HepG2 (cell line): ENCODE results near the gene MRFAP1L1. TPM values are rescaled to one million over a fixed set of nuclear protein-coding genes. Genes with fewer than 3 reads are reported as not detected.

Source experiments
- BCL6 ChIP-seq: IDR thresholded peaks from 2 replicates; pipeline ENCODE4 v1.6.1; 2016; ENCODE audit warnings: missing genetic modification reagents, missing compliant biosample characterization
- ELF1 ChIP-seq: sonication (generic); formaldehyde crosslinking; IDR thresholded peaks from 2 replicates; pipeline ENCODE4 v1.4.0; 2020; ENCODE audit warnings: missing genetic modification reagents
- HCFC1 ChIP-seq: fragments of 150-350 bp; IDR thresholded peaks from 2 replicates; pipeline ENCODE4 v1.6.1; 2014; ENCODE audit warnings: low read depth, low read length
- MEF2D ChIP-seq: sonication (generic); formaldehyde crosslinking; IDR thresholded peaks from 2 replicates; pipeline ENCODE4 v1.5.1; 2020; ENCODE audit warnings: mild to moderate bottlenecking, missing genetic modification reagents
- PHB2 ChIP-seq: fragments of 450-650 bp; IDR thresholded peaks from 2 replicates; pipeline ENCODE4 v1.6.1; 2018; ENCODE audit not compliant: partially characterized antibody
- PHF21A ChIP-seq: sonication (generic); formaldehyde crosslinking; IDR thresholded peaks from 2 replicates; pipeline ENCODE4 v1.5.0; 2020; ENCODE audit warnings: mild to moderate bottlenecking, missing genetic modification reagents
- RARA ChIP-seq: IDR thresholded peaks from 2 replicates; pipeline ENCODE4 v1.6.1; 2016; ENCODE audit warnings: missing genetic modification reagents, missing compliant biosample characterization
- SKIL ChIP-seq: sonication (generic); formaldehyde crosslinking; IDR thresholded peaks from 2 replicates; pipeline ENCODE4 v1.8.0; 2022; ENCODE audit warnings: missing genetic modification reagents, mild to moderate bottlenecking, moderate library complexity, borderline replicate concordance
- ZBED4 ChIP-seq: sonication (generic); formaldehyde crosslinking; IDR thresholded peaks from 2 replicates; pipeline ENCODE4 v1.4.0; 2020; ENCODE audit warnings: missing genetic modification reagents, borderline replicate concordance
- ZNF136 ChIP-seq: sonication (generic); formaldehyde crosslinking; IDR thresholded peaks from 2 replicates; pipeline ENCODE4 v1.8.1; 2022; ENCODE audit warnings: low read depth, mild to moderate bottlenecking, moderate library complexity, missing genetic modification reagents
- ZNF235 ChIP-seq: sonication (generic); formaldehyde crosslinking; IDR thresholded peaks from 2 replicates; pipeline ENCODE4 v1.8.1; 2023; ENCODE audit warnings: mild to moderate bottlenecking, missing genetic modification reagents, borderline replicate concordance
- ZNF691 ChIP-seq: sonication (generic); formaldehyde crosslinking; IDR thresholded peaks from 2 replicates; pipeline ENCODE4 v1.4.0; 2020; ENCODE audit warnings: missing genetic modification reagents, low read depth, mild to moderate bottlenecking, borderline replicate concordance
- polyA plus RNA-seq, 8 experiments: library from polyadenylated mRNA; depleted of rRNA in 3 of 8; stranded (reverse) in 7 of 8; unstranded in 1 of 8; fragments of >200 nt; fragmentation: Illumina TruSeq in 4 of 8; extraction: Trizol in 4 of 8; gene quantifications; 2 replicates each; pipeline versions ENCODE4 v1.2.1 to v1.2.3, GENCODE V29; 2011 to 2016; ENCODE audit warnings: low read depth in 4 of 8, missing spikeins in 1 of 8, mixed read lengths in 1 of 8; ENCODE audit not compliant: insufficient read depth in 1 of 8
- total RNA-seq, 5 experiments: library from RNA; depleted of rRNA; stranded (reverse); fragments of >200 nt; fragmentation: Illumina TruSeq; extraction: Trizol; gene quantifications; 2 replicates each; pipeline ENCODE4 v1.2.3, GENCODE V29; 2016; ENCODE audit warnings: low read depth in 1 of 5
- TF ChIP-seq, protein P1 (sequence below): IDR thresholded peaks from 2 replicates; pipeline ENCODE4 v1.6.1; 2016; ENCODE audit warnings: low read depth
- TF ChIP-seq, protein P2 (sequence below): sonication (generic); formaldehyde crosslinking; IDR thresholded peaks from 2 replicates; pipeline ENCODE4 v1.4.0; 2020; ENCODE audit warnings: mild to moderate bottlenecking, missing genetic modification reagents

MRFAP1L1 gene
- total and polyA plus RNA-seq, 2 of the 13 experiments (the other 11 are each of a cell fraction or from before 2014, with no cell fraction given): 44.8 to 76.6 TPM

- TF ChIP-seq ZBED4 (CRISPR knock-in tag): peak; percentile 98; the same call in 1 of the 2 replicates
- TF ChIP-seq, protein P1, sequence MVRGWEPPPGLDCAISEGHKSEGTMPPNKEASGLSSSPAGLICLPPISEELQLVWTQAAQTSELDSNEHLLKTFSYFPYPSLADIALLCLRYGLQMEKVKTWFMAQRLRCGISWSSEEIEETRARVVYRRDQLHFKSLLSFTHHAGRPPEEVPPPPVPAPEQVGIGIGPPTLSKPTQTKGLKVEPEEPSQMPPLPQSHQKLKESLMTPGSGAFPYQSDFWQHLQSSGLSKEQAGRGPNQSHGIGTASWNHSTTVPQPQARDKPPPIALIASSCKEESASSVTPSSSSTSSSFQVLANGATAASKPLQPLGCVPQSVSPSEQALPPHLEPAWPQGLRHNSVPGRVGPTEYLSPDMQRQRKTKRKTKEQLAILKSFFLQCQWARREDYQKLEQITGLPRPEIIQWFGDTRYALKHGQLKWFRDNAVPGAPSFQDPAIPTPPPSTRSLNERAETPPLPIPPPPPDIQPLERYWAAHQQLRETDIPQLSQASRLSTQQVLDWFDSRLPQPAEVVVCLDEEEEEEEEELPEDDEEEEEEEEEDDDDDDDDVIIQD (CRISPR knock-in tag): peak; percentile 53
- peak; percentile 90 for TF ChIP-seq RARA
- peak; percentile 89; the same call in 1 of the 2 replicates for TF ChIP-seq ZNF691 (CRISPR knock-in tag)
- TF ChIP-seq ZNF235 (CRISPR knock-in tag): no peak
- peak; percentile 86 for TF ChIP-seq BCL6 (CRISPR knock-in tag)
- TF ChIP-seq HCFC1: no peak
- peak; percentile 66 for TF ChIP-seq ELF1 (CRISPR knock-in tag)
- no peak for TF ChIP-seq ZNF136 (CRISPR knock-in tag)
- no peak for TF ChIP-seq PHB2
- peak; percentile 79; the same call in 1 of the 2 replicates for TF ChIP-seq MEF2D (CRISPR knock-in tag)
- TF ChIP-seq, protein P2, sequence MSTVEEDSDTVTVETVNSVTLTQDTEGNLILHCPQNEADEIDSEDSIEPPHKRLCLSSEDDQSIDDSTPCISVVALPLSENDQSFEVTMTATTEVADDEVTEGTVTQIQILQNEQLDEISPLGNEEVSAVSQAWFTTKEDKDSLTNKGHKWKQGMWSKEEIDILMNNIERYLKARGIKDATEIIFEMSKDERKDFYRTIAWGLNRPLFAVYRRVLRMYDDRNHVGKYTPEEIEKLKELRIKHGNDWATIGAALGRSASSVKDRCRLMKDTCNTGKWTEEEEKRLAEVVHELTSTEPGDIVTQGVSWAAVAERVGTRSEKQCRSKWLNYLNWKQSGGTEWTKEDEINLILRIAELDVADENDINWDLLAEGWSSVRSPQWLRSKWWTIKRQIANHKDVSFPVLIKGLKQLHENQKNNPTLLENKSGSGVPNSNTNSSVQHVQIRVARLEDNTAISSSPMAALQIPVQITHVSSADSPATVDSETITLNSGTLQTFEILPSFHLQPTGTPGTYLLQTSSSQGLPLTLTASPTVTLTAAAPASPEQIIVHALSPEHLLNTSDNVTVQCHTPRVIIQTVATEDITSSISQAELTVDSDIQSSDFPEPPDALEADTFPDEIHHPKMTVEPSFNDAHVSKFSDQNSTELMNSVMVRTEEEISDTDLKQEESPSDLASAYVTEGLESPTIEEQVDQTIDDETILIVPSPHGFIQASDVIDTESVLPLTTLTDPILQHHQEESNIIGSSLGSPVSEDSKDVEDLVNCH (CRISPR knock-in tag): no peak
- TF ChIP-seq SKIL (CRISPR knock-in tag): peak; percentile 59; the same call in 1 of the 2 replicates
- peak; percentile 87 for TF ChIP-seq PHF21A
These were observed 39.9 kb upstream of the MRFAP1L1 start (continued) for GRCh38 chr4:6749340-6750171.
